ENCODE measurements around the gene HS1BP3.

DNA sequence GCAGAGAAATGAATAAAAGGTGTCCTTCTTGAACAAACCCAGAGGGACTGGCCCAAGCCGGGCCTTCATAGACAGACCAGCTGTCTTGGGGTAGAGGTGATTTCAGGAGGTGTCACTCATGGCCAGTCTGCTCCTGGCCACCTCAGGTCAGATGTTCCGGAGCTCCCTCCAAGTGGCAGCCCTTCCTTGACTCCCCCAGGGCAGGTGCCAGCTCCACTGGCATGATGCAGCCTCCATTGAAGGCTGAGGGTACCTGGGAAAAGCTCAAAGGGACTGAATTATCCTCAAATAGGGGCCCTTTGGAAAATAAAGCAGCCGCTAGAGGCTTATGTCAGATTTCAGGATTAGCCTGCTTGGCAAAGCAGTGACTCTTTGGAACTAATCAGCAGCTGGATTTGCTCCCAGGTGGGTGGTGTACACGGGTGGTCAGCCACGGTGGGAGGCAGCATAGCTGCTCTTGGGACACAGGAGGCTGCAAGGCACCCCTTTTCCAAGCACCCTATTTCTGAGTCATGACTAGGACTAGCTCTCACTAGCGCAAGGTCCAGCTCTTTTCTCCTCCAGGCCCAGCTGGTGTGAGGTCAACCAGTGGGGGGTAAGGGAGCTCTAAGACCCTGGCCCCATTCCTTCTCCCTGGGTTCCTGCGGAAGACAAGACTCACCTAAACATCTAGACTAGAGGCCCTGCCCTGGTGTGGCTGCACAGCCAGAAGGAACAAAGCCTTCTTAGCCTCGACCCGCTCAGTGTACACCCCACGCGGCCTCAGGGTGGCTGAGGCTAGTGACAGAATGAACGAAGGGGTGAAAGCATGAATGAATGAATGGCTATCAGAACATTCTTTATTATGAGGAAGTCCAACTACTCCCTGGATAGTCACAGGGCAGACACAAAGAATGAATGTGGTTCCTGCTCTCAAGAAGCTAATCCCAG lies 29.3 kb downstream of the HS1BP3 start:
- TF ChIP-seq CTCF (IDR thresholded peaks at IDR 0.05) (no peak), POLR2A (IDR thresholded peaks at IDR 0.05) (no peak)
